Glutamatergic neuron (in vitro differentiated cells): ENCODE results near the gene GJD2. TPM values are rescaled to one million over a fixed set of nuclear protein-coding genes. Genes with fewer than 3 reads are reported as not detected.

Experiments used
- DNase-seq: peaks from one replicate; pipeline ENCODE4 v3.0.0; 2022
- H3K27ac Mint-ChIP-seq: one replicate; pipeline ENCODE4 v1.8.0; 2020; ENCODE audit warnings: mild to moderate bottlenecking, mixed read lengths, inconsistent platforms; ENCODE audit not compliant: unreplicated experiment
- H3K27me3 Mint-ChIP-seq: one replicate; pipeline ENCODE4 v1.8.0; 2020; ENCODE audit warnings: mild to moderate bottlenecking, moderate library complexity, mixed read lengths, inconsistent platforms; ENCODE audit not compliant: unreplicated experiment
- H3K36me3 Mint-ChIP-seq: one replicate; pipeline ENCODE4 v1.8.0; 2020; ENCODE audit warnings: mild to moderate bottlenecking, mixed read lengths, inconsistent platforms; ENCODE audit not compliant: unreplicated experiment
- H3K4me1 Mint-ChIP-seq: one replicate; pipeline ENCODE4 v1.8.0; 2020; ENCODE audit warnings: mild to moderate bottlenecking, low read depth, mixed read lengths, inconsistent platforms; ENCODE audit not compliant: unreplicated experiment
- H3K4me3 Mint-ChIP-seq: one replicate; pipeline ENCODE4 v1.8.0; 2020; ENCODE audit warnings: mild to moderate bottlenecking, mixed read lengths, inconsistent platforms; ENCODE audit not compliant: unreplicated experiment
- H3K9me3 Mint-ChIP-seq: one replicate; pipeline ENCODE4 v1.8.0; 2020; ENCODE audit warnings: mild to moderate bottlenecking, moderate library complexity, mixed read lengths, inconsistent platforms; ENCODE audit not compliant: unreplicated experiment
- CTCF ChIP-seq: fragments of 200-600 bp; sonication (generic); IDR thresholded peaks from one replicate; pipeline ENCODE4 v1.5.0; 2021; ENCODE audit not compliant: partially characterized antibody, unreplicated experiment
- total RNA-seq: library from RNA; stranded (reverse); fragmentation: NEBNext Ultra II Directional; extraction: Animal tissue kit (Norgen Biotek cat#: 25700); gene quantifications from one replicate; pipeline ENCODE4 v1.2.1, GENCODE V29; 2021; ENCODE audit not compliant: unreplicated experiment

GJD2 gene
- total RNA-seq, 1 donor from 2014 or later, result 3.3 TPM

- H3K36me3 Mint-ChIP-seq, result no peaks in the 10 kb centered on the region
- DNase-seq, result no peak
- no peak overlapping the region for H3K4me3 Mint-ChIP-seq
- no peak for TF ChIP-seq CTCF
- H3K27ac Mint-ChIP-seq, result no peak overlapping the region
- H3K4me1 Mint-ChIP-seq, result peaks cover 29% of the 10 kb centered on the region
- peaks cover 10% of the 10 kb centered on the region for H3K9me3 Mint-ChIP-seq
- H3K27me3 Mint-ChIP-seq, result peaks cover 2% of the 10 kb centered on the region
Observed at GRCh38 chr15:34725556-34725955, 29.2 kb downstream of the GJD2 start.

GRCh38 chr15:34724481-34724880 lies 30.3 kb downstream of the GJD2 start:
- Mint-ChIP-seq H3K9me3 (peaks cover 10% of the 10 kb centered on the region), H3K27me3 (peaks cover 2% of the 10 kb centered on the region), H3K36me3 (no peaks in the 10 kb centered on the region), H3K4me1 (peaks cover 33% of the 10 kb centered on the region), H3K27ac (no peak overlapping the region), H3K4me3 (no peak overlapping the region)
- no peak for DNase-seq
- TF ChIP-seq CTCF, result no peak

GRCh38 chr15:34722439-34722836 lies 32.4 kb downstream of the GJD2 start:
- Mint-ChIP-seq H3K9me3 (peaks cover 7% of the 10 kb centered on the region), H3K4me1 (peaks cover 36% of the 10 kb centered on the region), H3K27me3 (peaks cover 2% of the 10 kb centered on the region), H3K27ac (peak overlapping the region; percentile 86), H3K36me3 (no peaks in the 10 kb centered on the region), H3K4me3 (peak overlapping the region; percentile 22)
- no peak for DNase-seq
- TF ChIP-seq CTCF, result no peak

- no peak for TF ChIP-seq CTCF
- Mint-ChIP-seq H3K27me3 (peaks cover 2% of the 10 kb centered on the region), H3K27ac (peak overlapping the region; percentile 86), H3K4me3 (peak overlapping the region; percentile 71), H3K4me1 (peaks cover 36% of the 10 kb centered on the region), H3K9me3 (peaks cover 7% of the 10 kb centered on the region), H3K36me3 (no peaks in the 10 kb centered on the region)
- DNase-seq, result peak; percentile 66
Observed at GRCh38 chr15:34721802-34722438, 32.9 kb downstream of the GJD2 start.

- H3K27me3 Mint-ChIP-seq, result peaks cover 2% of the 10 kb centered on the region
- peaks cover 7% of the 10 kb centered on the region for H3K9me3 Mint-ChIP-seq
- DNase-seq, result no peak
- peaks cover 36% of the 10 kb centered on the region for H3K4me1 Mint-ChIP-seq
- peak overlapping the region; percentile 71 for H3K4me3 Mint-ChIP-seq
- H3K27ac Mint-ChIP-seq, result peak overlapping the region; percentile 41
- TF ChIP-seq CTCF, result no peak
- no peaks in the 10 kb centered on the region for H3K36me3 Mint-ChIP-seq
Observed at GRCh38 chr15:34721157-34721801, 33.5 kb downstream of the GJD2 start.
